Adrenal gland (tissue), 12 donors: Measurements from ENCODE around the gene BPIFB6. TPM values are rescaled to one million over a fixed set of nuclear protein-coding genes. Genes with fewer than 3 reads are reported as not detected.

Experiments used
- DNase-seq, 7 donors: peaks; one replicate each; pipeline ENCODE4 v3.0.0-alpha.2; 2019 to 2020
- H3K27ac ChIP-seq, 5 donors: fragments of 200-600 bp; sonication (generic) in 4 of 5; 1 replicate in 3 of 5; 2 replicates in 2 of 5; pipeline versions ENCODE4 v1.5.1 to v1.8.0; 2016 to 2020; ENCODE audit warnings: mild to moderate bottlenecking in 1 of 5
- H3K27me3 ChIP-seq: fragments of 200-600 bp; 2 replicates; pipeline ENCODE4 v1.8.0; 2021
- H3K36me3 ChIP-seq, 2 donors: fragments of 200-600 bp; replicated peaks in 1 of 2; 1 replicate in 1 of 2; 2 replicates in 1 of 2; pipeline versions ENCODE4 v1.5.1 to v1.8.0; 2018 to 2022
- H3K4me1 ChIP-seq, 2 donors: fragments of 200-600 bp; replicated peaks in 1 of 2; 1 replicate in 1 of 2; 2 replicates in 1 of 2; pipeline versions ENCODE4 v1.5.1 to v1.8.0; 2018 to 2021
- H3K4me3 ChIP-seq, 4 donors: fragments of 200-600 bp; sonication (generic) in 3 of 4; one replicate each; pipeline ENCODE4 v1.5.1; 2016 to 2018
- H3K9me3 ChIP-seq, 3 donors: fragments of 200-600 bp; sonication (generic) in 1 of 3; replicated peaks in 1 of 3; 1 replicate in 2 of 3; 2 replicates in 1 of 3; pipeline versions ENCODE4 v1.5.1 to v1.8.0; 2016 to 2021
- POLR2A ChIP-seq, 2 donors: fragments of 450-650 bp; IDR thresholded peaks; one replicate each; pipeline ENCODE4 v1.6.1; 2017; ENCODE audit warnings: antibody characterized with exemption in 2 of 2, mild to moderate bottlenecking in 2 of 2, moderate library complexity in 1 of 2
- WGBS, 4 donors: extraction: QIAGEN DNeasy Blood & Tissue Kit in 2 of 4; methylation state at CpG; one replicate each; pipeline versions ENCODE4 v1.1.5 to v1.1.7; 2013 to 2017; 5-methylcytosine and 5-hydroxymethylcytosine counted together
- intact Hi-C, 2 donors: fragments of 100-400 bp; cut with DNase I; formaldehyde crosslinking; loops; one replicate each; pipeline versions ENCODE4 v1.14.1 to v1.15.0; 2022 to 2023
- polyA plus RNA-seq, 3 donors: library from polyadenylated mRNA; stranded (reverse); fragments of 200-250 nt in 2 of 3; fragments of 350-450 nt in 1 of 3; fragmentation: Illumina TruSeq in 1 of 3; extraction: RNeasy Lipid Tissue Mini Kit (QIAGEN cat#74804) in 1 of 3; gene quantifications; one replicate each; pipeline ENCODE4 v1.2.3, GENCODE V29; 2013 to 2014
- total RNA-seq, 9 donors: library from RNA; depleted of rRNA in 4 of 9; stranded (reverse); fragments of >200 nt in 4 of 9; fragments of 120-200 nt in 1 of 9; fragmentation: NEBNext Ultra II Directional in 1 of 9; extraction: Animal tissue kit (Norgen Biotek cat#: 25700) in 1 of 9; gene quantifications; one replicate each; pipeline versions ENCODE4 v1.1.0 to v1.2.4, GENCODE V29; 2013 to 2023
- TF ChIP-seq, protein P1 (sequence below), 6 experiments: fragments of 450-650 bp in 4 of 6; fragments of 200-600 bp in 2 of 6; sonication (generic) in 1 of 6; IDR thresholded peaks; 1 replicate in 5 of 6; 2 replicates in 1 of 6; pipeline versions ENCODE4 v1.5.1 to v1.8.0; 2016 to 2021; ENCODE audit warnings: antibody characterized with exemption in 6 of 6, mild to moderate bottlenecking in 2 of 6, moderate library complexity in 1 of 6
- donor health status: healthy with polysubstance abuse.
- donor health status: Bipolar disorder and iron deficiency.
- donor health status: DM: yes; HTN: yes; CAD: no.
- donor health status: DM: no; HTN: no; CAD: no.
- donor health status: DM: no; HTN: no; CAD: no.
- donor health status: DM: yes; HTN: yes; CAD: no.

The BPIFB6 gene
- total and polyA plus RNA-seq, 12 donors = not detected

DNA sequence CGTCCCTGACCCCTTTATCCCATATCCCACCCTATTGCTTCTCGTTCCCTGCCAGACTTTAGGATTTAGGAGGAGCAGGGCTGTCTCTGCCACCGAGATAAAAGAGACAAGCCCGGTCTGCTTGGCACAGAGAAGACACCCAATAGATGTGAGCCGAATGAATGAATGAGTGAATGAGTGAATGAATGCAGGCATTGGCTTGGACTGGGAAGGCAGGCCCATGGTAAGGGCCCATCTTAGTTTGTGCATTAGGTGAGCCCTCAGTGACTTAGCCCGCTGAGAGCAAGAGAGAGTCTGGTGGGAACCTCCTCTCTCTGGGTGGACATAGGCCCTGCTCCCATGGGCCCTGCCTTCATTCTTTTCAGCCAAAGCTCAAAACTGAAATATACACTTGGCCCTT lies 879 bp upstream of the BPIFB6 start:
- TF ChIP-seq POLR2A (IDR thresholded peaks at IDR 0.05) = no peak
- TF ChIP-seq, protein P1, sequence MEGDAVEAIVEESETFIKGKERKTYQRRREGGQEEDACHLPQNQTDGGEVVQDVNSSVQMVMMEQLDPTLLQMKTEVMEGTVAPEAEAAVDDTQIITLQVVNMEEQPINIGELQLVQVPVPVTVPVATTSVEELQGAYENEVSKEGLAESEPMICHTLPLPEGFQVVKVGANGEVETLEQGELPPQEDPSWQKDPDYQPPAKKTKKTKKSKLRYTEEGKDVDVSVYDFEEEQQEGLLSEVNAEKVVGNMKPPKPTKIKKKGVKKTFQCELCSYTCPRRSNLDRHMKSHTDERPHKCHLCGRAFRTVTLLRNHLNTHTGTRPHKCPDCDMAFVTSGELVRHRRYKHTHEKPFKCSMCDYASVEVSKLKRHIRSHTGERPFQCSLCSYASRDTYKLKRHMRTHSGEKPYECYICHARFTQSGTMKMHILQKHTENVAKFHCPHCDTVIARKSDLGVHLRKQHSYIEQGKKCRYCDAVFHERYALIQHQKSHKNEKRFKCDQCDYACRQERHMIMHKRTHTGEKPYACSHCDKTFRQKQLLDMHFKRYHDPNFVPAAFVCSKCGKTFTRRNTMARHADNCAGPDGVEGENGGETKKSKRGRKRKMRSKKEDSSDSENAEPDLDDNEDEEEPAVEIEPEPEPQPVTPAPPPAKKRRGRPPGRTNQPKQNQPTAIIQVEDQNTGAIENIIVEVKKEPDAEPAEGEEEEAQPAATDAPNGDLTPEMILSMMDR (IDR thresholded peaks at IDR 0.05) = no peak
- WGBS, 4 donors = 74 to 84% (median 80%) methylated on average over 6 of the region's 6 CpGs
- no peak overlapping the region for H3K4me3 ChIP-seq
- H3K27me3 ChIP-seq = no peaks in the 10 kb centered on the region
- intact Hi-C loops = no loop called here
- no peaks in the 10 kb centered on the region for H3K9me3 ChIP-seq
- DNase-seq = no peak
- no peaks in the 10 kb centered on the region for H3K4me1 ChIP-seq
- H3K36me3 ChIP-seq = no peaks in the 10 kb centered on the region
- H3K27ac ChIP-seq = no peak overlapping the region

GRCh38 chr20:33032555-33032954 lies 1.1 kb downstream of the BPIFB6 start:
- 76 to 82% (median 77%) methylated on average over 6 of the region's 6 CpGs for WGBS, 4 donors

GRCh38 chr20:33033381-33033780 lies 1.9 kb downstream of the BPIFB6 start:
- TF ChIP-seq, protein P1 (IDR thresholded peaks at IDR 0.05) = no peak
- TF ChIP-seq POLR2A (IDR thresholded peaks at IDR 0.05) = no peak
- Histone ChIP-seq H3K4me1 (no peaks in the 10 kb centered on the region), H3K27ac (no peak overlapping the region), H3K36me3 (no peaks in the 10 kb centered on the region), H3K27me3 (no peaks in the 10 kb centered on the region), H3K9me3 (no peaks in the 10 kb centered on the region), H3K4me3 (no peak overlapping the region)
- intact Hi-C loops = no loop called here
- no peak for DNase-seq
- 59 to 82% (median 69%) methylated on average over 5 of the region's 5 CpGs for WGBS, 4 donors

More at GRCh38 chr20:33032555-33032954, 1.1 kb downstream of the BPIFB6 start:
- H3K4me3 ChIP-seq = no peak overlapping the region
- intact Hi-C loops = no loop called here
- no peaks in the 10 kb centered on the region for H3K9me3 ChIP-seq
- no peaks in the 10 kb centered on the region for H3K27me3 ChIP-seq
- no peak for DNase-seq
- no peak for TF ChIP-seq POLR2A (IDR thresholded peaks at IDR 0.05)
- TF ChIP-seq, protein P1 (IDR thresholded peaks at IDR 0.05) = no peak
- H3K4me1 ChIP-seq = no peaks in the 10 kb centered on the region
- H3K27ac ChIP-seq = no peak overlapping the region
- H3K36me3 ChIP-seq = no peaks in the 10 kb centered on the region

DNA sequence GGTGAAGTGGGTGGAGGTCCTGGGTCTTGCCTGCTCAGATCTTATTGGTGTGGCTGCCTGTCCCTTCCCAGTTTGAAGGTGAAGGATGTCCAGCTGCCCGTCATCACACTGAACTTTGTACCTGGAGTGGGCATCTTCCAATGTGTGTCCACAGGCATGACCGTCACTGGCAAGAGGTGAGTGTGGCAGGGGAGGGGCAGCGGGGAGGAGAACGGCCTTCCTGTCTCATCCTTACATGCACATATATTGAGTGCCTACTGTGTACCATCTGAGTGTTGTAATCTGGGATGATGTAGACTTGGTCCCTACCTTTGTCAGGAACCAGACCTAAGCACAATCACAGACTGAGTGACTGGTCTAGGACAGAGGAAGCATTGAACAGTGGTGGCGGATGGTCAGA lies 2.7 kb downstream of the BPIFB6 start:
- 65 to 91% (median 79%) methylated on average over 4 to 5 of the region's 5 CpGs for WGBS, 4 donors
- no peaks in the 10 kb centered on the region for H3K4me1 ChIP-seq
- no peaks in the 10 kb centered on the region for H3K27me3 ChIP-seq
- DNase-seq = no peak
- H3K4me3 ChIP-seq = no peak overlapping the region
- no peaks in the 10 kb centered on the region for H3K36me3 ChIP-seq
- no peak overlapping the region for H3K27ac ChIP-seq
- intact Hi-C loops = no loop called here
- no peaks in the 10 kb centered on the region for H3K9me3 ChIP-seq
- TF ChIP-seq, protein P1 (IDR thresholded peaks at IDR 0.05) = no peak
- TF ChIP-seq POLR2A (IDR thresholded peaks at IDR 0.05) = no peak
